SK-N-SH (cell line): ENCODE data around the gene KCNB1. TPM values are rescaled to one million over a fixed set of nuclear protein-coding genes. Genes with fewer than 3 reads are reported as not detected.

Source experiments
- CTCF ChIA-PET: fragments of 300-600, 350-600 bp; formaldehyde crosslinking; extraction: SDS; loops from one replicate; lab custom pipeline; 2021; lab: Yijun Ruan, JAX
- POLR2A ChIA-PET: fragments of 350-600 bp; sonication (Branson Sonifier 250); formaldehyde crosslinking; extraction: SDS; loops from one replicate; lab custom pipeline; 2020; ENCODE audit warnings: antibody characterized with exemption, inconsistent platforms; lab: Yijun Ruan, JAX
- DNase-seq: peaks from one replicate; pipeline ENCODE4 v3.0.0; 2012
- H2AFZ ChIP-seq: fragments of 200-600 bp; sonication (generic); 2 replicates; pipeline ENCODE4 v1.8.1; 2016; ENCODE audit warnings: antibody characterized with exemption, mild to moderate bottlenecking, low read depth
- H3F3A ChIP-seq: fragments of 200-600 bp; sonication (generic); replicated peaks from 2 replicates; pipeline ENCODE3; 2016; ENCODE audit warnings: antibody characterized with exemption, mild to moderate bottlenecking; ENCODE audit not compliant: insufficient read depth
- H3K27ac ChIP-seq, 2 experiments: fragments of 200-500 bp in 1 of 2; fragments of 200-600 bp in 1 of 2; sonication (Bioruptor generic) in 1 of 2; sonication (generic), shearing (Covaris generic) in 1 of 2; 2 replicates each; pipeline versions ENCODE4 v1.5.1 to v1.6.1; 2014 to 2016; ENCODE audit warnings: low read depth in 2 of 2, inconsistent platforms in 1 of 2, low read length in 1 of 2, mild to moderate bottlenecking in 1 of 2, mixed read lengths in 1 of 2
- H3K27me3 ChIP-seq: fragments of 200-600 bp; sonication (generic), shearing (Covaris generic); 2 replicates; pipeline ENCODE4 v1.6.1; 2016; ENCODE audit warnings: mixed run types; ENCODE audit not compliant: insufficient read depth
- H3K36me3 ChIP-seq, 2 experiments: fragments of 200-500 bp in 1 of 2; fragments of 200-600 bp in 1 of 2; sonication (Bioruptor generic) in 1 of 2; sonication (generic) in 1 of 2; replicated peaks in 1 of 2; 2 replicates each; pipeline versions ENCODE3 to v1.5.1; 2014 to 2016; ENCODE audit warnings: low read length in 1 of 2, mild to moderate bottlenecking in 1 of 2; ENCODE audit not compliant: insufficient read depth in 2 of 2, control insufficient read depth in 1 of 2
- H3K4me1 ChIP-seq, 2 experiments: fragments of 200-500 bp in 1 of 2; fragments of 200-600 bp in 1 of 2; sonication (Bioruptor generic) in 1 of 2; sonication (generic), shearing (Covaris generic) in 1 of 2; 2 replicates each; pipeline versions ENCODE4 v1.5.1 to v1.6.1; 2014 to 2016; ENCODE audit warnings: low read depth in 1 of 2, low read length in 1 of 2, mixed run types in 1 of 2; ENCODE audit not compliant: insufficient read depth in 2 of 2, control insufficient read depth in 1 of 2
- H3K4me2 ChIP-seq: fragments of 200-600 bp; sonication (generic), shearing (Covaris generic); 2 replicates; pipeline ENCODE4 v1.6.1; 2017; ENCODE audit warnings: mixed run types
- H3K4me3 ChIP-seq, 2 experiments: fragments of 200-500 bp in 1 of 2; fragments of 200-600 bp in 1 of 2; sonication (Bioruptor generic) in 1 of 2; sonication (generic), shearing (Covaris generic) in 1 of 2; 2 replicates each; pipeline versions ENCODE4 v1.5.1 to v1.8.1; 2014 to 2016; ENCODE audit warnings: low read depth in 2 of 2, inconsistent platforms in 1 of 2, low read length in 1 of 2, mild to moderate bottlenecking in 1 of 2, mixed read lengths in 1 of 2, moderate library complexity in 1 of 2
- H3K79me2 ChIP-seq: fragments of 200-600 bp; sonication (generic); 2 replicates; pipeline ENCODE4 v1.8.1; 2017; ENCODE audit warnings: mild to moderate bottlenecking; ENCODE audit not compliant: insufficient read depth
- H3K9ac ChIP-seq: fragments of 200-600 bp; sonication (generic); 2 replicates; pipeline ENCODE4 v1.6.1; 2017; ENCODE audit warnings: mixed run types
- H3K9me2 ChIP-seq: fragments of 200-600 bp; sonication (generic); 2 replicates; pipeline ENCODE4 v1.6.1; 2017; ENCODE audit warnings: mixed run types
- H3K9me3 ChIP-seq: fragments of 200-600 bp; sonication (generic); 2 replicates; pipeline ENCODE4 v1.6.1; 2017; ENCODE audit warnings: mixed run types, mild to moderate bottlenecking, moderate library complexity
- H4K20me1 ChIP-seq: fragments of 200-600 bp; sonication (generic); 2 replicates; pipeline ENCODE4 v1.6.1; 2017; ENCODE audit warnings: mild to moderate bottlenecking, mixed run types; ENCODE audit not compliant: insufficient read depth
- CHD2 ChIP-seq: fragments of 150-350 bp; IDR thresholded peaks from 2 replicates; pipeline ENCODE4 v1.6.1; 2018; ENCODE audit warnings: low read length; ENCODE audit not compliant: partially characterized antibody
- EP300 ChIP-seq, 2 experiments: IDR thresholded peaks; 2 replicates each; pipeline versions ENCODE4 v1.4.0 to v1.6.1; 2012; ENCODE audit warnings: borderline replicate concordance in 1 of 2, low read depth in 1 of 2, low read length in 1 of 2
- EZH2phosphoT487 ChIP-seq: fragments of 200-600 bp; sonication (generic); IDR thresholded peaks from 2 replicates; pipeline ENCODE4 v1.6.1; 2017; ENCODE audit warnings: low read depth, mixed run types, mild to moderate bottlenecking, antibody characterized with exemption, moderate library complexity, borderline replicate concordance
- FOSL2 ChIP-seq: IDR thresholded peaks from 2 replicates; pipeline ENCODE4 v1.4.0; 2012; ENCODE audit warnings: low read depth, mild to moderate bottlenecking, moderate library complexity, borderline replicate concordance
- GABPA ChIP-seq: IDR thresholded peaks from 2 replicates; pipeline ENCODE4 v1.4.0; 2012; ENCODE audit warnings: low read depth, mild to moderate bottlenecking
- GATA2 ChIP-seq: sonication (generic); formaldehyde crosslinking; IDR thresholded peaks from 2 replicates; pipeline ENCODE4 v1.5.0; 2020; ENCODE audit warnings: mild to moderate bottlenecking, missing genetic modification reagents
- IRF3 ChIP-seq: fragments of 150-350 bp; IDR thresholded peaks from 2 replicates; pipeline ENCODE4 v1.6.1; 2016; ENCODE audit warnings: mild to moderate bottlenecking, low read depth, low read length
- NFIC ChIP-seq: IDR thresholded peaks from 2 replicates; pipeline ENCODE4 v1.4.0; 2012; ENCODE audit warnings: borderline replicate concordance
- NRF1 ChIP-seq: IDR thresholded peaks from 2 replicates; pipeline ENCODE4 v1.6.1; 2012; ENCODE audit warnings: low read depth, mild to moderate bottlenecking, low read length
- RAD21 ChIP-seq: IDR thresholded peaks from 2 replicates; pipeline ENCODE4 v1.6.1; 2012; ENCODE audit warnings: mild to moderate bottlenecking, low read length
- RCOR1 ChIP-seq: fragments of 150-350 bp; IDR thresholded peaks from 2 replicates; pipeline ENCODE4 v1.6.1; 2017; ENCODE audit warnings: antibody characterized with exemption, low read length
- REST ChIP-seq: IDR thresholded peaks from 2 replicates; pipeline ENCODE4 v1.6.1; 2012; ENCODE audit warnings: mild to moderate bottlenecking, low read depth, low read length, moderate library complexity
- RFX5 ChIP-seq: IDR thresholded peaks from 2 replicates; pipeline ENCODE4 v1.6.1; 2012; ENCODE audit warnings: mild to moderate bottlenecking, improper control_type of control experiment, low read length
- RXRA ChIP-seq: IDR thresholded peaks from 2 replicates; pipeline ENCODE4 v1.4.0; 2012; ENCODE audit warnings: low read depth, mild to moderate bottlenecking, borderline replicate concordance
- TEAD4 ChIP-seq: IDR thresholded peaks from 2 replicates; pipeline ENCODE4 v1.4.0; 2012; ENCODE audit warnings: mild to moderate bottlenecking, borderline replicate concordance; ENCODE audit not compliant: insufficient read depth
- ZBTB33 ChIP-seq: IDR thresholded peaks from 2 replicates; pipeline ENCODE4 v1.4.0; 2012; ENCODE audit warnings: low read depth, borderline replicate concordance
- WGBS: methylation state at CpG from one replicate; pipeline ENCODE4 v1.1.6; 2017; ENCODE audit warnings: low lambda C conversion rate; 5-methylcytosine and 5-hydroxymethylcytosine counted together
- polyA plus RNA-seq, 3 experiments: library from polyadenylated mRNA; depleted of rRNA; stranded (reverse); fragments of >200 nt; gene quantifications; 2 replicates each; pipeline ENCODE4 v1.2.3, GENCODE V29; 2012

KCNB1 gene
- polyA plus RNA-seq, 1 of the 3 experiments (the other 2 are of a cell fraction), result 0.82 TPM

GRCh38 chr20:49409302-49409974 is 73.0 kb downstream of the KCNB1 start:
- CTCF ChIA-PET, result interaction anchor here (1.2 to 2.0 kb wide), 2 partner anchors 14 to 75 kb away, joined by 3 to 7 read pairs; no protein-coding TSS in a partner anchor
- Histone ChIP-seq H3K79me2 (no peaks in the 10 kb centered on the region), H3K27ac (no peak overlapping the region), H3K27me3 (peaks cover 5% of the 10 kb centered on the region; the same call in 1 of the 2 replicates), H4K20me1 (no peaks in the 10 kb centered on the region), H3K4me2 (no peak overlapping the region), H3K9ac (no peak overlapping the region), H3K9me2 (no peaks in the 10 kb centered on the region), H3K4me1 (peaks cover 0 to 21% of the 10 kb centered on the region in 2 experiments; a peak in 1 of 4 replicates), H3F3A (no peaks in the 10 kb centered on the region), H3K36me3 (no peaks in the 10 kb centered on the region)
- 75% methylated on average over 13 of the region's 13 CpGs for WGBS
- POLR2A ChIA-PET, result no interaction called here
- no peak for DNase-seq
- TF ChIP-seq TEAD4 (no peak), NRF1 (no peak), GABPA (no peak), NFIC (no peak)
- TF ChIP-seq, all 33 proteins: peak for 0
- Histone ChIP-seq H2AFZ (no peak overlapping the region), H3K9me3 (no peaks in the 10 kb centered on the region), H3K4me3 (no peak overlapping the region)

GRCh38 chr20:49408509-49409104 is 73.9 kb downstream of the KCNB1 start:
- H3K4me1 ChIP-seq, result peaks cover 0 to 19% of the 10 kb centered on the region in 2 experiments; a peak in 1 of 4 replicates
- POLR2A ChIA-PET, result no interaction called here
- TF ChIP-seq RAD21 (no peak), RXRA (no peak), RCOR1 (no peak), CHD2 (no peak), TEAD4 (no peak), GATA2 (CRISPR knock-in tag) (no peak), REST (no peak), EZH2phosphoT487 (no peak), NFIC (no peak), EP300 (IDR thresholded peaks at IDR 0.05; ENCODE audit: borderline replicate concordance in 1 of 2, low read depth in 1 of 2, low read length in 1 of 2) (no peak), NRF1 (no peak), RFX5 (no peak), IRF3 (no peak), ZBTB33 (no peak), FOSL2 (no peak)

More at GRCh38 chr20:49408509-49409104, 73.9 kb downstream of the KCNB1 start:
- Histone ChIP-seq H3K36me3 (no peaks in the 10 kb centered on the region), H2AFZ (no peak overlapping the region), H3K9me3 (no peaks in the 10 kb centered on the region), H3K79me2 (no peaks in the 10 kb centered on the region), H3K9ac (no peak overlapping the region), H3K27me3 (peaks cover 2% of the 10 kb centered on the region; the same call in 1 of the 2 replicates), H3K27ac (no peak overlapping the region), H3F3A (no peaks in the 10 kb centered on the region), H3K4me3 (no peak overlapping the region), H3K9me2 (no peaks in the 10 kb centered on the region), H3K4me2 (no peak overlapping the region), H4K20me1 (no peaks in the 10 kb centered on the region)
- WGBS, result 74% methylated on average over 10 of the region's 11 CpGs
- no peak for DNase-seq
- CTCF ChIA-PET, result interaction anchor here (1.2 to 2.0 kb wide), 4 partner anchors 12 to 76 kb away, joined by 3 to 7 read pairs (median 4); no protein-coding TSS in a partner anchor
